Subcutaneous abdominal adipose tissue (tissue), 5 donors: Measurements from ENCODE around the gene LTBP3.

ENCODE experiments used
- H3K27ac ChIP-seq: one replicate; pipeline ENCODE4 v1.7.0; 2013; ENCODE audit warnings: low read depth, mild to moderate bottlenecking, inconsistent platforms, low read length, moderate library complexity
- H3K27me3 ChIP-seq, 5 donors: one replicate each; pipeline ENCODE4 v1.7.0; 2013; ENCODE audit warnings: low read length in 5 of 5, inconsistent platforms in 1 of 5; ENCODE audit not compliant: control insufficient read depth in 5 of 5, insufficient read depth in 4 of 5
- H3K36me3 ChIP-seq, 5 donors: one replicate each; pipeline ENCODE4 v1.7.0; 2013; ENCODE audit warnings: low read length in 5 of 5; ENCODE audit not compliant: control insufficient read depth in 5 of 5, insufficient read depth in 5 of 5
- H3K4me1 ChIP-seq, 5 donors: one replicate each; pipeline ENCODE4 v1.7.0; 2013; ENCODE audit warnings: low read length in 5 of 5, mild to moderate bottlenecking in 3 of 5, moderate library complexity in 1 of 5; ENCODE audit not compliant: control insufficient read depth in 5 of 5, insufficient read depth in 5 of 5
- H3K4me3 ChIP-seq, 5 donors: one replicate each; pipeline ENCODE4 v1.7.0; 2013; ENCODE audit warnings: low read length in 5 of 5, low read depth in 1 of 5
- H3K9ac ChIP-seq, 5 donors: one replicate each; pipeline ENCODE4 v1.7.0; 2013; ENCODE audit warnings: low read length in 5 of 5, mild to moderate bottlenecking in 4 of 5, moderate library complexity in 3 of 5
- H3K9me3 ChIP-seq, 5 donors: one replicate each; pipeline ENCODE4 v1.7.0; 2013; ENCODE audit warnings: low read length in 5 of 5; ENCODE audit not compliant: control insufficient read depth in 5 of 5
- donor health status: healthy.
- donor health status: healthy.
- donor health status: healthy.
- donor health status: healthy.
- donor health status: healthy.

LTBP3 gene

DNA sequence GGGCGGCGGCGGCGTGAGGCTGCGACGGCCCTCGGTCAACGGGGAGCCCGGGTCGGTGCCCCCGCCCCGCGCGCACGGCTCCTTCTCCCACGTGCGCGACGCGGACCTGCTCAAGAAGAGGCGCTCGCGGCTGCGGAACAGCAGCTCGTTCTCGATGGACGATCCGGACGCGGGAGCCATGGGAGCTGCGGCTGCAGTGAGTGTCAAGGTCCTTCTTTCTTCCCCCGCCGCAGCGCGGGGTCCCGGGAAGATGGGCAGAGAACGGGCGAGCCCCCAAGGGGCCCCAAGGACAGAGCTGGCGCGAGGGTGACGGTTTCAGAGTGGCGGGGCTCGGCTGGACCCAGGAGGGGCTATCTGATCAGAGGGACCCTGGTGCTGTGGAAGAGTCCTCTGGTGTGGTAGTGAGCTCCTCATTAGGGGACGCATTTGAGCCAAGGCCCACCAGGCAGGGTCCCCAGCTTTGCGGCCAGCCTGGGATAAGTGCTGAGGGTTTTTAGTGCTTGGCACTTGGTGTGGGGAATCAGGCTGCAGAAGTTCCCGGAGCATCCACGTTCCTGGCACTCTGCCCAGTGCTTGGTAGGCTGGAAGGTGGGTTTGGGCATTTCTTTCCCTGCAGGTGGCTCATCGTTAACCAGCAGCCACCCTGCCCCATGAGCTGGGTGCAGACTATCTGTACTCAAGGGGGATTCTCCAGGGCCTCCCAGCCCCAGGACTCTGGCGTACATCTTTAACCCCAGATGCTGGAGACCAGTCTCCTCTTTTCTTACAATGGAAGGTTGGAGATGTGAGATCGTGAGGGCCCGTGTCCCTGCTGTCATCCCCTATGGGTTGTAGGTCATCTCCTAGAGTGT, 27.5 kb upstream of the LTBP3 start:
- Histone ChIP-seq H3K4me1 (peaks cover 5 to 41% (median 29%) of the 10 kb centered on the region in 5 donors), H3K9ac (no peak overlapping the region), H3K27ac (no peak overlapping the region)

DNA sequence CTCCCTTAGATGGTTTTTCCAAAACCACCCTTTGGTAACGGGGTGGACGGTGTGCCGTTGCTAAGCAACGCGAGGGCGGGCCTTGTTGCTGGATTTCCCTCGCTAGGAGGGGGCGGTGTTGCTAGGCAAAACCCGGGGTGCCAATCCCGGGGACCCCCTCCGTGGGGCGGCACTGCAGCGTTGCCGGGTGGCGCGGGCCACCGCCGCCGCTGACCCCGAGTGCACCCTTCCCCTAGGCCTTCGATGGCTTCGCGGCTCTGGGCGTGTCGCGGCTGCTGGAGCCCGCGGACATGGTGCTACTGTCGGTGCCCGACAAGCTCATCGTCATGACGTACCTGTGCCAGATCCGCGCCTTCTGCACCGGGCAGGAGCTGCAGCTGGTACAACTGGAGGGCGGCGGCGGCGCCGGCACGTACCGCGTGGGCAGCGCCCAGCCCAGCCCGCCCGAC, 26.6 kb upstream of the LTBP3 start:
- Histone ChIP-seq H3K4me1 (peaks cover 5 to 34% (median 29%) of the 10 kb centered on the region in 5 donors), H3K9me3 (no peaks in the 10 kb centered on the region), H3K27ac (no peak overlapping the region), H3K27me3 (no peaks in the 10 kb centered on the region), H3K36me3 (peaks cover 0 to 56% (median 46%) of the 10 kb centered on the region in 5 donors), H3K9ac (no peak overlapping the region), H3K4me3 (no peak overlapping the region)

More for the DNA sequence above, 27.5 kb upstream of the LTBP3 start:
- no peaks in the 10 kb centered on the region for H3K27me3 ChIP-seq
- no peak overlapping the region for H3K4me3 ChIP-seq
- H3K9me3 ChIP-seq: no peaks in the 10 kb centered on the region
- peaks cover 0 to 56% (median 45%) of the 10 kb centered on the region in 5 donors for H3K36me3 ChIP-seq

DNA sequence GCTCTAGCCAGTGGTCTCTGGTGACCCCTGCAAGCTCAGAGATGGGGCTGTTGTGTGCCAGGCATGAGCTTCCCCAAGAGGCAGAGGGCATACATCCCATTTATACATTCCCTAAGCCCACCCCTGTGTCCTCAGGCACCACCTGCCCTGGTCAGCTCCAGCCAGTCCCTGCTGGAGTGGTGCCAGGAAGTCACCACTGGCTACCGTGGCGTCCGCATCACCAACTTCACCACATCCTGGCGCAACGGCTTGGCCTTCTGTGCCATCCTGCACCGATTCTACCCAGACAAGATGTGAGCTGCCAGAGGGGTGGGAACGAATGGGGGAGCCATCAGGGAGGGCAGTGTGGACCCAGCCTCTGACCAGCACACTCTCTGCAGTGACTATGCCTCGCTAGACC, 25.9 kb upstream of the LTBP3 start:
- Histone ChIP-seq H3K27me3 (no peaks in the 10 kb centered on the region), H3K27ac (no peak overlapping the region), H3K9me3 (no peaks in the 10 kb centered on the region), H3K4me1 (peaks cover 5 to 34% (median 29%) of the 10 kb centered on the region in 5 donors), H3K4me3 (no peak overlapping the region), H3K36me3 (peaks cover 0 to 62% (median 51%) of the 10 kb centered on the region in 5 donors), H3K9ac (no peak overlapping the region)

DNA sequence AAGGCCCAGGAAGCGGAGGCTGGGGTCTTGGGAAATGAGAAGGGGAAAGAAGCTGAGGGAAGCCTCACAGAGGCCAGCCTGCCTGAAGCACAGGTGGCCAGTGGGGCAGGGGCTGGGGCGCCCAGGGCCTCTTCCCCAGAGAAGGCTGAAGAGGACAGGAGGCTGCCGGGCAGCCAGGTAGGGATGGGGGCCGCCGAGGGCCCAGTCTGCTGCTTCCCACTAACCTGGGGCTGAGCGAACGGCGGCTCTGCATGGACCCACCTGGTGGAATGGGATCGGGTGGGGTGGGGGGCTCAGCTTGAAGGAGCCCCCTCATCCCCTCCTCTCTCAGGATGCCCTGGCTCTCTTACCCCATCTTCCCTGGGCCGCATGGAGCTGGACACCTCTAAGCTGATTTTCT, 25.4 kb upstream of the LTBP3 start:
- Histone ChIP-seq H3K4me1 (peaks cover 5 to 33% (median 27%) of the 10 kb centered on the region in 5 donors), H3K36me3 (peaks cover 0 to 62% (median 55%) of the 10 kb centered on the region in 5 donors), H3K9ac (no peak overlapping the region), H3K9me3 (no peaks in the 10 kb centered on the region), H3K4me3 (no peak overlapping the region), H3K27me3 (no peaks in the 10 kb centered on the region), H3K27ac (no peak overlapping the region)

DNA sequence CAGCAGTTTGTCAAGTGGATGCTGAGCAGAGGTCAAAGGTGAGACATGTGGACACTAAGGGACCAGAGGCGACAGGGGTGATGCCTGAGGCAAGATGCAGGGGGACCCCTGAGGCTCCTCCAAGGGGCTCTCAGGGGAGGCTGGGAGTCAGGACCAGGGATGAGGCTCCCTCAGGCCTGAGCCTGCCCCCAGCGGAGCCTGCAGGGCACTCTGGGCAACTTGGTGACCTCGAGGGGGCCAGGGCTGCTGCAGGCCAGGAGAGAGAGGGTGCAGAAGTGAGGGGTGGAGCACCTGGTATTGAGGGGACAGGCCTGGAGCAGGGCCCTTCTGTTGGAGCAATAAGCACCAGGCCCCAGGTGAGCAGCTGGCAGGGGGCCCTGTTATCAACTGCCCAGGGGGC, 23.8 kb upstream of the LTBP3 start:
- H3K4me3 ChIP-seq: no peak overlapping the region
- H3K9me3 ChIP-seq: no peaks in the 10 kb centered on the region
- H3K27ac ChIP-seq: no peak overlapping the region
- peaks cover 0 to 67% (median 54%) of the 10 kb centered on the region in 5 donors for H3K36me3 ChIP-seq
- no peaks in the 10 kb centered on the region for H3K27me3 ChIP-seq
- no peak overlapping the region for H3K9ac ChIP-seq
- peaks cover 3 to 33% (median 28%) of the 10 kb centered on the region in 5 donors for H3K4me1 ChIP-seq

DNA sequence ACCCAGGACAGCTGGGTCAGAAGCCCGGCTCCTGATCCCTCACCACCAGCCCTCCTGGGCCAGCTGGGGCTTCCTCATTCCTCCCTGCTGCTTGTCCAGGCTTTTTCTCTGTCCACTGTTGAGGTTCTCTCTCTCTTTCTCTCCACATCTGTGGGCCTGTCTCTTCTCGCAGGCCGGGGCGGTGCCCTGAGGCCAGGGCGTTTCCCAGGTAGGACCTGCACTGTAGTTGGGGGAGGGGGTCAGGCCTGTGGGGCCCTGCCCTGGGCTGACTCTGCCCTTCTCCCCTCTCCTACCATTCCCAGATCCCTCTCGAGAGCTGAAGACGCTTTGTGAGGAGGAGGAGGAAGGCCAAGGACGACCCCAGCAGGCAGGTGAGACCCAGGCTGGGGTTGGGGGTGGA, 22.6 kb upstream of the LTBP3 start:
- H3K4me1 ChIP-seq: peaks cover 3 to 29% (median 26%) of the 10 kb centered on the region in 5 donors
- H3K27ac ChIP-seq: no peak overlapping the region
- H3K9ac ChIP-seq: peak overlapping the region in 1 of 5 donors; percentile 29

DNA sequence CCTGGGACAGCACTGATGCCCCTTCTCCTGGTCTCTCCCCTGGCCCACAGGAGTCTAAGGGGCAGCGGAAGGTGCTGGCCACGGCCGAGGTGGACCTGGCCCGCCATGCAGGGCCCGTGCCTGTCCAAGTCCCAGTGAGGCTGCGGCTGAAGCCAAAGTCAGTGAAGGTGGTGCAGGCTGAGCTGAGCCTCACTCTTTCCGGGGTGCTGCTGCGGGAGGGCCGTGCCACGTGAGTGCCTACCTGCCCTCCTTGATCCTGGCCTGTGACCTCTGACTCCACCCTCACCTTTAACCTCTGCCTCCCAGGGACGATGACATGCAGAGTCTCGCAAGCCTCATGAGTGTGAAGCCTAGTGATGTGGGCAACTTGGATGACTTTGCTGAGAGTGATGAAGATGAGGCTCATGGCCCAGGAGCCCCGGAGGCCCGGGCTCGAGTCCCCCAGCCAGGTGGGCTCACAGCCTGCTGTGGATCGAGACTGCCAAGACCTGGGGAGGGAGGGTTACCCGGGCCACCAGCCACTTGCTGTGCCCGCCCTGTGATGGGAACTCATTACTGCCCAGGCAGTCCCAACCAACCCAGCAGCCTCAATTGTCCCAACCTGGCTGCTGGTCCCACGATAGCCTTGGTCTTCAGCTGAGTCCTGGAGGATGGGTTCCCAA, 22.0 kb upstream of the LTBP3 start:
- peaks cover 3 to 33% (median 31%) of the 10 kb centered on the region in 5 donors for H3K4me1 ChIP-seq
- H3K27ac ChIP-seq: no peak overlapping the region
- H3K9ac ChIP-seq: no peak overlapping the region
- no peaks in the 10 kb centered on the region for H3K27me3 ChIP-seq
- H3K4me3 ChIP-seq: no peak overlapping the region
- peaks cover 0 to 57% (median 41%) of the 10 kb centered on the region in 5 donors for H3K36me3 ChIP-seq
- no peaks in the 10 kb centered on the region for H3K9me3 ChIP-seq

More for the DNA sequence above, 22.6 kb upstream of the LTBP3 start:
- no peaks in the 10 kb centered on the region for H3K27me3 ChIP-seq
- H3K4me3 ChIP-seq: no peak overlapping the region
- H3K36me3 ChIP-seq: peaks cover 0 to 62% (median 45%) of the 10 kb centered on the region in 5 donors
- no peaks in the 10 kb centered on the region for H3K9me3 ChIP-seq

DNA sequence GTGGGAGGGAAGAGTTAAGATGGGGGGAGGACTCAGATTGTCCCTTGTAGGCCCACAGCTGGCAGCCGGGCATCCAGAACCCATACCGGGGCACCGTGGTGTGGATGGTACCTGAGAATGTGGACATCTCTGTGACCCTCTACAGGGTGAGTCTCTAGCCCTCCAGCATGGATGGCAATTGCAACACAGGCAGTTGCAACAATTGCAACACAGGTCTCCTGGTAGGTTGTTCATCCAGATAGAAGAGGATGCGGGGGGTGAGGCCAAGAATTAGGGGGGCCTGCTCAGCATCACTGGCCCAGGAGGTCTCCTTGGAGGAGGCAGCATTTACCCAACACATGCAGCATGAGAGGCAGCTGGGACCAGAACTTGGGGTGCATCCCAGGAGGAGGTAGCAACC, 21.1 kb upstream of the LTBP3 start:
- H3K27me3 ChIP-seq: no peaks in the 10 kb centered on the region
- H3K27ac ChIP-seq: no peak overlapping the region
- H3K9me3 ChIP-seq: no peaks in the 10 kb centered on the region
- H3K9ac ChIP-seq: no peak overlapping the region
- H3K36me3 ChIP-seq: peaks cover 0 to 51% (median 36%) of the 10 kb centered on the region in 5 donors
- no peak overlapping the region for H3K4me3 ChIP-seq
- peaks cover 5 to 42% (median 38%) of the 10 kb centered on the region in 5 donors for H3K4me1 ChIP-seq

DNA sequence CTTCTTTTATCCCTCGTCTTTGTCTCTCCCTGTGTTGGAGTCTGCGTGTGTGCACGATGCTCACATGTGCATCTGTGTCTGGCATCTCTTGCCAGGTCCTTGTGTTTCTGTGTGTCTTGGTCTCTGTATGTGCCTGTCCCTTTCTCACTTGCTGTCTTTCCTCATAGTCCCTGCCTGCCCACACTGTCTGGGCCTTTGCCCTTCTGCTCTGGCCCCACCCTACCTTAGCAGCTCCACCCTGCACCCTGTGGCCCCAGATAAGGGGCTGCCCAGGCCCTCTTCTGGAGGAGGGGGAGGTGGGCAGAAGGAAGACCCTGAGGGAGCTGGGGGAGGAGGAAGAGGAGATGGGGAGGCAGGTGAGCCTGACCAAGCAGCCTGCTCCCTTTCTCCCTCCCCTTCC, 20.5 kb upstream of the LTBP3 start:
- H3K9me3 ChIP-seq: no peaks in the 10 kb centered on the region
- peaks cover 0 to 44% (median 30%) of the 10 kb centered on the region in 5 donors for H3K36me3 ChIP-seq
- no peak overlapping the region for H3K27ac ChIP-seq
- H3K4me1 ChIP-seq: peaks cover 5 to 46% (median 41%) of the 10 kb centered on the region in 5 donors
- no peak overlapping the region for H3K4me3 ChIP-seq
- H3K27me3 ChIP-seq: no peaks in the 10 kb centered on the region
- no peak overlapping the region for H3K9ac ChIP-seq

DNA sequence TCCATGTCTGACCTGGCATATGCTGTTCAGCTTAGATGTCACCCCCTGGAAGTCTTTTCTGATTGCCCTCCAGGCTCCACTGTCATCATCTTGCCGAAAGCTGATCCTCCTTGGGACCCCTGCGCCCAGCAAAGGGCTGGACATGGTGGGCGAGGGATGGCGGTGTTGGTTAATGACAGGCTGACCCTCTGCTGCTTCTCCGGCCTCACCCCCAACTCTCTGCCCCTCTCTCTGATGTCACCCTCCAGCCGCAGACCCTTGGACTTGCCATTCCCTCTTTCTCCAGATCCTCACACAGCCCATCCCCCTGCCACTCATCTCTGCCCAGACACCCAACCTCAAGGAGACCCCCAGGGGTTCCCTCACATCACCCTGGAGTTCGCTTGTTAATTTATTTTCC, 20.0 kb upstream of the LTBP3 start:
- H3K36me3 ChIP-seq: peaks cover 0 to 43% (median 29%) of the 10 kb centered on the region in 5 donors
- no peaks in the 10 kb centered on the region for H3K9me3 ChIP-seq
- peak overlapping the region in 1 of 5 donors; percentile 71 for H3K9ac ChIP-seq
- peak overlapping the region; percentile 75 for H3K27ac ChIP-seq
- peaks cover 5 to 51% (median 47%) of the 10 kb centered on the region in 5 donors for H3K4me1 ChIP-seq
- peak overlapping the region in 3 of 5 donors; percentile 62 to 77 (median 73) for H3K4me3 ChIP-seq
- no peaks in the 10 kb centered on the region for H3K27me3 ChIP-seq
